BE2C (cell line): ENCODE measurements around the gene RANBP3.
A peak's percentile ranks its signal among the peaks of the same experiment; 100 is the strongest.

ENCODE experiments used
- DNase-seq: peaks from one replicate; pipeline ENCODE4 v3.0.0-alpha.2; 2020
- H3K27me3 ChIP-seq: fragments of 250-450 bp; sonication (Bioruptor Pico); 2 replicates; pipeline ENCODE4 v1.5.1; 2020; ENCODE audit warnings: mild to moderate bottlenecking
- H3K36me3 ChIP-seq: fragments of 250-450 bp; sonication (Bioruptor Pico); 2 replicates; pipeline ENCODE4 v1.5.1; 2020; ENCODE audit warnings: mild to moderate bottlenecking
- H3K4me1 ChIP-seq: fragments of 250-450 bp; sonication (Bioruptor Pico); 2 replicates; pipeline ENCODE4 v1.5.1; 2020
- H3K4me3 ChIP-seq: 2 replicates; pipeline ENCODE4 v1.5.1; 2011; ENCODE audit warnings: low read depth, low read length
- H3K9me3 ChIP-seq: fragments of 250-450 bp; sonication (Bioruptor Pico); 2 replicates; pipeline ENCODE4 v1.5.1; 2020
- CTCF ChIP-seq: IDR thresholded peaks from 2 replicates; pipeline ENCODE4 v1.5.1; 2012; ENCODE audit warnings: mild to moderate bottlenecking, low read depth, low read length

RANBP3 gene

GRCh38 chr19:5894704-5895349, 83.1 kb downstream of the RANBP3 start:
- peak overlapping the region; percentile 28 for H3K4me3 ChIP-seq
- no peak for TF ChIP-seq CTCF
- H3K4me1 ChIP-seq: peaks cover 31% of the 10 kb centered on the region
- no peak for DNase-seq
- H3K27me3 ChIP-seq: peaks cover 6% of the 10 kb centered on the region
- H3K9me3 ChIP-seq: no peaks in the 10 kb centered on the region
- peaks cover 17% of the 10 kb centered on the region for H3K36me3 ChIP-seq

GRCh38 chr19:5893907-5894703, 83.8 kb downstream of the RANBP3 start:
- no peaks in the 10 kb centered on the region for H3K9me3 ChIP-seq
- peaks cover 11% of the 10 kb centered on the region for H3K27me3 ChIP-seq
- H3K4me3 ChIP-seq: peak overlapping the region; percentile 28

DNA sequence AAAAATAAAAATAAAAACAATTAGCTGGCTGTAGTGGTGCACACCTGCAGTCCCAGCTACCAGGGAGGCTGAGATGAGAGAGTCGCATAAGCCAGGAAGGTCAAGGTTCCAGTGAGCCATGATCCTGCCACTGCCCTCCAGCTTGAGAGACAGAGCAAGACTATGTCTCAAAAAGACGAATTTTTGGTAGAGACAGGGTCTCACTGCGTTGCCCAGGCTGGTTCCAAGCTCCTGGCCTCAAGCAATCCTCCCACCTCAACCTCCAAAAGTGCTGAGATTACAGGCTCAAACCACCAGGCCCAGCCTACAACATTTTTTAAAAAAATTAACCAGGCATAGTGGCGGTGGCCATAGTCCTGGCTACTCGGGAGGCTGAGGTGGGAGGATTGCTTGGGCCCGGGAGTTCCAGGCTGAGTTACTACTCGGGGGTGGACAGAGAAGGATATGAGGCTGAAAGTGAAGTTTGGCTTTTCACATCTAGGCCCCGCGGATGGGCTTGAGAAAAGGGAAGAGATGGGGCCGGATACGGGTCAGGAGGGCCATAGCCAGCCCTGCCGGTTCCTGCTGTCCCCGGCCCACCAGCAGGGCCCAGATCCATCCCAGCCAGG, 84.5 kb downstream of the RANBP3 start:
- peaks cover 11% of the 10 kb centered on the region for H3K27me3 ChIP-seq
- TF ChIP-seq CTCF: no peak
- no peak for DNase-seq
- no peak overlapping the region for H3K4me3 ChIP-seq
- peaks cover 17% of the 10 kb centered on the region for H3K36me3 ChIP-seq
- H3K4me1 ChIP-seq: peaks cover 31% of the 10 kb centered on the region
- no peaks in the 10 kb centered on the region for H3K9me3 ChIP-seq

More at GRCh38 chr19:5893907-5894703, 83.8 kb downstream of the RANBP3 start:
- no peak for TF ChIP-seq CTCF
- H3K36me3 ChIP-seq: peaks cover 17% of the 10 kb centered on the region
- DNase-seq: peak; percentile 85
- peaks cover 31% of the 10 kb centered on the region for H3K4me1 ChIP-seq

DNA sequence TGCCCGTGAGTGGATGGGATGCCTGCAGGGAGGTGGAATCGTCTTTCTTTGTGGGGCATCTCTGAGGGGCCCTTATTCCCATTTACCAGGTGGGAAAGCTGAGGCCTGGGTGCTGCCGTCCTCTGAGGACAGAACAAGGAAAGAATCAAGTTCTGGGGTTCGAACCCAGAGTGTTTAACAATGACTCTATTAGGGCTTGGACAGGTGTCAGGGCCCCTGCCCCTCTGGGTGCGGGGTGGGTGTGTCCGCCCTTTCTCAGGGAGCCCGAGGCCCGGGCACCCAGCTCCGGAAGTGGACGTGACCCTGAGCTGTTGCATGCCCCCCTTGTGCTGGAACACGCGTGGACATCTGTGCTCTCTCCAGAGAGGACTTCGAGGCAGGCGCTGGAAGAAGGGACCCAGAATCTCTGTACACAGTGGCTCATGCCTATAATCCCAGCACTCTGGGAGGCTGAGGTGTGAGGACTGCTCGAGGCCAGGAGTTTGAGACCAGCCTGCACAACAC, 85.1 kb downstream of the RANBP3 start:
- Histone ChIP-seq H3K4me1 (peaks cover 31% of the 10 kb centered on the region), H3K36me3 (peaks cover 17% of the 10 kb centered on the region), H3K27me3 (peaks cover 11% of the 10 kb centered on the region), H3K4me3 (no peak overlapping the region), H3K9me3 (no peaks in the 10 kb centered on the region)
- no peak for TF ChIP-seq CTCF
- no peak for DNase-seq

- H3K9me3 ChIP-seq: no peaks in the 10 kb centered on the region
- peaks cover 31% of the 10 kb centered on the region for H3K4me1 ChIP-seq
- H3K36me3 ChIP-seq: peaks cover 17% of the 10 kb centered on the region
- TF ChIP-seq CTCF: peak; percentile 74
- DNase-seq: peak; percentile 66
- peaks cover 11% of the 10 kb centered on the region for H3K27me3 ChIP-seq
- H3K4me3 ChIP-seq: no peak overlapping the region
These were observed 85.8 kb downstream of the RANBP3 start for GRCh38 chr19:5891938-5892771.
